HUDEP-2 (cell line): ENCODE results near the gene TLCD5.

Experiments used
- DNase-seq, 76 experiments: peaks; one replicate each; lab custom pipeline; 2025; ENCODE audit not compliant: unreplicated experiment in 76 of 76; lab: John Stamatoyannopoulos, UW

Gene TLCD5

DNA sequence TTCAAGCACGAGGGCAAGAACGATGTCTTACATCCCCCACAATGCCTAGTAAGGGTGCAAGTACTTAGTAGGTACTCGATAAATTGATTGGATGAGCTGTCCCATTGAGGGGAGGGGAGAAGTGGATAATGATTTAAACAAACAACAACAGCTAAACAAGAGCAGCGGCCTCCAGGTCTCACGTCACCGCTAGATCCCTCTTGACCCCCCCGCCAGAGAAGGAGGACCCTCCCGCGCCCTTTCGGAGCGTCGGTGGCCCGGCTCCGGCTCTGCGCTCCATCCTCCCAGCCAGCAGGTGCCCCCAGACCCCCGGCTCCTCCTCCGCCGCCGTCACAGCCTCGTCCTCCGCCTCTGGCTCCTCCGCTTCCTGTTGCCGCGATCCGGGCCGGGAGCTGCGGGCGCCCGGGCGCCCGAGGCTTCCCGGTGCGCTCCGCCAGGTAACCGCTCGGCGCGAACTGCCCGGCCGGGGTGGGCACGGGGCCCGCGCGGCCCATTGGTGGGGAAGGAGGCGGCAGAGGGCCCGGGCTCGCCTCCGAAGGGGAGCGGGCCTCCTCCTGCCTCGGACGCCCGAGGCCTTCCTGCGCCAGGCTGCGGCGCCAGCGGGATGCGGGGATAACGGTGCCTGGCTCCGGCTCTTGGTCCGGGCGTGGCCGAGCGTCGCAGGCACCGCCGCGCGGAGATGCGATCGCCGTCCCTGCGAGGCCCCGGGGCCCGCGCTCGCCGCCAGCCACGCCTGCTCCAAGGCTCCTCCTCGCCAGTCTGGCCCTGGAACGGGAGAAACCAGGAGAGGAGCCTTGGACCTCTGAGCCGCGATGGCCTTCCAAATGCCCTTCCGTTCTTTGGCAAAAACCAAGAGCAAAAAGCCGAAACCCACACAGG is at the start of gene TLCD5:
Gene TLCD5 (plus strand): TSS at position 368 of the 879 bp plus-strand sequence. CDS start 2,143 bp downstream, outside the sequence.
- no peak for DNase-seq

DNA sequence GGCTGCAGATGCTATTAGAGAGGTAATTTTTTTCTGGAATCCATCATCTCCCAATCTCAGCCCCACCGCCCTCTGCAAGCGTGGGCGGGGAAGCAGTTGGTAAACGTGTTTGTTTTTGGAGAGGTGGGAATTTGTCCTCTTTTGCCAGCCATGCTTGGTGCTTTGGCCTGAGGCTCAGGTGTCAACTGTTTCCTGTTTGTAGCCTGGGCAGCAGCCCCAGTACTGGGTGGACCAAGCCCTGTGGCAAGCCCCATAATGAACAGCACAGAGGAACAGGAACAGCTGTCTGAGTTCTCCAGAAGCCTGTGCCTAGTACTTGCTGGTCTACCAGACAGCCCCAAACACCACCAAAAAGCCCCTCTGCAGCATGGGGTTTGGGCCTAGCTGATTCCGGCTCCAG is 45.6 kb upstream of the TLCD5 start:
- no peak for DNase-seq

DNA sequence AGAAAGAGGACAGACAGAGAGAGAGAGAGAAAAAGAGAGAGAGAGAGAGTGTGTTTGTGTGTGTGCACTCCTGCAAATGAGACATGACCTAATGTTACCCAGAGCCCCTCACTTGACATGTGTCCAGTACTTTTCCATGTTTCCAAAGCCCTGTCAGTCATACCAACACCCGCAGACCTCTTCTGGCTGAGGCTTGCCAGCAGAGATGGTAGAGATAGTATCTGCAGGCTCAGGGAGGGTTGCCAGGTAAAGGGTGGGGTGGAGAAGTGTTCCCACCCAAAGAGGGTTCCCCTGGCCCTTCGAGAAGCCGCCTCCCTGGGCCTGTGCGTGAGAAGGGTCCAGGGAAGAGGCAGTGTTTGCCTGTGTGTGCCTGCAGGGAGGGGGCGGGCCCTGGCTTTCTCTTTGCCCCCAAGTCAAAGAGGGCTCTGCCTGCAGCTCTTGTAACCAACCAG is 44.5 kb upstream of the TLCD5 start:
- peak in 4 of 76 experiments; percentile 4 to 17 (median 6) for DNase-seq

DNA sequence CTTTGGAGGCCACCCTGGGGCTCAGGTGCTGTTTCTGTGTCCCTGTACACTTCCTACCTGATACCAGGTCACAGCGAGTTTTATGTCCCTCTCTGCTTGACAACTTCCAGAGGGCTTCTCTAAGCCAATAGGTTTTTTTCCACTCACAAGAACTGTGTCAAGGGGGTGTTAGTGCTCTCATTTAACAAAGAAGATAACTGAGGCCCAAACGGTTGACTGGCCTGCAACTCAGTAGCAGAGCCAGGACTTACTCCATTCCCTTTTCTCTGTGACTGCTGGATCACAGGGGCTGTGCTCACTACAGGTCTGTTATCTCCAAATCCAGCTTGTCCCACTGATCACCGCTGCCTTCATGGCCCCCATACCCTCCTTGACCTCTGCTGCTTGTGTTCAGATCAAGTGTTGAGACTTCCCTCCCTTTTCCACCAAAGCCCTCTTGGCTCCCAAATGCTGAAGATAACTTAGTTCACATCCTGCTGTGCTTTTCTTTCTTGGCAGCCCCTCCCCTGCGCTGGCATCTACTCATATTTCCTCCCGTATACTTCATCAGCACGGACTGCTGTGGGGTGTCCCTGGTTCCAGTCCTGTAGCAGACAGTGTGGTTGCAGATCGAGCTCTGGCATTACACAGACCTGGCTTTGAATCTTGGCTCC is 43.8 kb upstream of the TLCD5 start:
- DNase-seq, result peak in 1 of 76 experiments; percentile 7

DNA sequence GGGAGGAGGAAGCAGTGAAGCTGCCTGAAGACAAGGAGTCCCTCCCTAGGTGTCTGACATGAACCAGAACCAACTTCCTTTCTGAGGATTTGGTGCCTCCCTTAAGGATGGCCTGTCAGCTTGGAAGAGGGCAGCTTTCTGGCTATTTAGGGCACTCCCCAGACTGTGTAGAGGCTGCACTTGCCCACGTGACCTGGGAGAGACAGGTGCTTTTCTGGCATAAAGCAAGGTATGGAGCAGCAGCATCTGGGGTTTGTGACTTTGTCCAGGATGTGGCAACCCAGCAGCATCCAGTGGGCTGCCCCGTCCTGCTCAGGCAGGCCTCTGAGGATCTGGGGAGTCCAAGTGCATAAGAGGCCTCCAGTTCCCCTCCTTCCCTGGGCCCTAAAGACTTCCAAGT is 42.0 kb upstream of the TLCD5 start:
- DNase-seq, result no peak

DNA sequence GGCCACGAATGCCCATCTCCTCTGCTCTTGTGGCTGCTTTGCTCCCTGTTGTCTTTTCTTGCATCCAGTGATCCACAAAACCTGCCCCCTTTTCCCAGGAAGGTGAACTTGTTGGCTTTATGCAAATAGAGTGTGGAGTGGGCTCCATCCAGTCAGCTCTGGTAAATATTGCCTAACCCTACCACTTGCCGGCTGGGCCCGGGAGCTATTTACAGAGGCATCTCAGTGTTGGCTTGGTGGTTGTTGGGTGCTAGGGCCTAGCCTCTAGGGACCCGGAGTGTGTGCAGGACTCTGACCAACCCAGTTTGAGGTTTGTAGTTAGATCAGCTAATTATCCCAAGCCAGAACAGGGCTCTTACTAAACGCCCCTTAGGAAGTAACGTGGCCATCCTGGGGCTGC is 40.8 kb upstream of the TLCD5 start:
- no peak for DNase-seq

DNA sequence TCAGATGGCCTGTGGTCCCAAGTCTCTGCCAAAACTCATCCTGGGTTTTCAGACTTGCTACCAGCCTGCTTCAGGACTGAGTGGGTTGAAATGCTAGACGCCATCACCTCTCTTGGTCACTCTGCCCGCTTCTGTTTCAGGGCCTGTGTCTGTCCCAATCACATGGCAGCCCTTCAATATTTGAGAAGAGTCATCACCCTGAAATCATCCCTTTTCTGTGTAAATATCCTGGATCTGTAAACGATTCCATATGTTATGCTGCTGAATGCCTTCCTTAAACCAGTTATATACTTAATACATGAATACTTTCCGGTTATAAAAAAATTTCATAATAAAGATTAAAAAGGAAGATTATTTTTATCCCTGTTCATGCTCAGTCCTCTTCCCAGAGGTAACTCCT is 39.8 kb upstream of the TLCD5 start:
- DNase-seq, result no peak

DNA sequence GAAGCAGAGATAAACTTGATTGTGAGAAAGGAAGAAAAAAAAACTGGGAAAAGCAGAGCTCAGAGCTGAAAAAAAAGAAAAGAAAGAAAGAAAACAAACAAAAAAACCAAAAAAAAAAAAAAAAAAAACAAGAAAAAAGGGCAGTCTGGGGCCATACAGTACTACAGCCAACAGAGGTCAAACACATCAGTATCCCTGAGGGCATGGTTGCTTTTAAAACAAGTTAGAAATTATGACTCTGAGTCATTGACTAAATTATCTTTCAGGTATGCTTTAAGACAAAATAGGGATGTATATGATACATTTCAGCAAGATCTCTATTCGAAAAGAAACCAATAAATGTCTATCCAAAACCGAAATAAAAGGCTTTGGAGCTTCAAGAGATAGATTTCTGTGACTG is 37.1 kb upstream of the TLCD5 start:
- no peak for DNase-seq

DNA sequence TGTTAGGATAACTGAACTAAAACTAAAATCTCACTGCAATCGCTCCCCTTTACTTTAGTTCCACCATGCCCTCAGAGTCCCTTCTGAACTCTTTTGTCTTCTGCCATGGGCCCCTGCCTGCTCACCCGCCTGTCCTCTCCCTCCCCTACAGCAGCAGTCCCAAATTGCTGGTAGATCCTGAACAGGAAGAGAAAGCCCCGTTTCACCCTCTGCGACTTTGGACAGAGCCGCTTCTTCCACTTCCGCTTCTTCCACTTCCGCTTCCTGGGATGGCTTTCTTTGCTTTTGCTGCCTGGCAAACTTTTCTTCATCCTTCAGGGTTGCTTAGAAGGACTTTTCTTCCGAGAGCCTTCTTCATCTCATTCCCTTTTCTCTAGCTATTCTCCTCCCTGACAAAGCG is 35.7 kb upstream of the TLCD5 start:
- DNase-seq, result no peak

DNA sequence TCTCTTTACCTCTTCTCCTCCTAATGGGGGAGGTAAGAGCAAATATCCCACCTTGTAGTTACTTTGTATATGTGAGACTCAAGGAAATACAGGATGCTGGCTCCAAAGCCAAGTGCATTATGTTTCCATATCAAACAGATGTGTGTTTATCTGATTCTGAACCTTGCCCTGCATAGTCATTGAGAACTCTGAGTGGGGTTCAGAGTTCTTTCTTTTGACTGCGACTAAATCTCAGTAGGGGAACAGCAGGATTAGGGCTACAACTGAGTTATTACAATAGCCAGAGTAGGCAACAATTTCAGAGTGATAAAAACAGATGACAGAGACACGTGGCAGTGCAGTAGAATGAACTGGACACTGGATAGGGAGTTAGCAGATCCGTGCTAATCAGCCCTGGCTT is 34.1 kb upstream of the TLCD5 start:
- no peak for DNase-seq

DNA sequence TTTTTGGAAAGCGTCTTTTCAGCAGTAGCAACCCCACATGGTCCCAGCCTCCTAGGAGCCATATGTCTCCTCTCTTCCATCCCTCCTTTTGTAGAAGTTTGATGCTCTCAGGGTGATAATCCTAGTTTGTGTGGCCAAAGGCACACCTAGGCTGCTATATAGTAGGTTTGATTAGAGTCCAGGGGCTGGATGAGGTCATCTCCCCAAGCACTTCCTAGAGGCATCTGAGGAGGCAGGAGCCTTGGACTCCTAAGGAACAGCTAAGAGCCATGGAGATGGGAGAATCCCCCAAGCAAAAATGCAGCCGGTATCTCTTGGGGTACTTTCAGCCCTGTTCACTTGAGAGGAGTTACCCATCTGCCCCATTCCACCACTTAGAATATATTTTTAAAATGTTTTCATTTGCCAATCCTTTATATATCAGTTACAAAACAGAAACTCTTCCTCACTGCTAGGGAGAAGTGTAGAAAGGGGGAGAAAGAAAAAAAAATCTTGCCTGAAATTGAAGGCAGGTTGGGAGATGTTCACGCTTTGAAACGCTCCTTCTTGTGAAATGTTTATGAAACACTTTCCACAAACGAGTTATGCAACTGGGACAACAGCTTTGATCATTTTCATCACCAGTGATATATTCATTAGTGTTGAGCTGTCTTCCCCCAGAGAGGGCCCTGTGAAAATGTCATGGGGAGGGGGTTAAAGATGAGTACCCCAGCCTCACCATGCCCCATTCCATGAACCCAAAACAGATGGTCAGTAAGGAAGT is 31.9 kb upstream of the TLCD5 start:
- DNase-seq, result no peak

DNA sequence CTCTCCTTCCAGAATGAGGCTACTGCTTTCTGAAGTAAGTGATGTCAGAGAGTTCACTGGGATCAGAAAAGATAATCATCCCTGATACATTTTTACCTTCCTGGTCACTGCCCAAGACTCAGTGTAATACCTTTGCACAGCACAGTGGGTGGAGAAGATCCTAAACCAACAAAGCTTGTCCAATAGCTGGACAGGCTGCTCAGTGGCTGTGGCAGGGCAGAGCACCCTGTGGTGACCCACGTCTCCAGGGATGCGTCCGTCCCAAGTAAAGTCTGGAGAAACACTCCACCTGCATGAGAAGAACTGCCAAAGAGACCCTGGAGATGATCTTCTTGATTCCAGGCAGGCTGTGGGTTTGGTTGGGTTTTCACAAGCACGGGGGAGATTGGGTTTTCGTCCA is 31.0 kb upstream of the TLCD5 start:
- no peak for DNase-seq

DNA sequence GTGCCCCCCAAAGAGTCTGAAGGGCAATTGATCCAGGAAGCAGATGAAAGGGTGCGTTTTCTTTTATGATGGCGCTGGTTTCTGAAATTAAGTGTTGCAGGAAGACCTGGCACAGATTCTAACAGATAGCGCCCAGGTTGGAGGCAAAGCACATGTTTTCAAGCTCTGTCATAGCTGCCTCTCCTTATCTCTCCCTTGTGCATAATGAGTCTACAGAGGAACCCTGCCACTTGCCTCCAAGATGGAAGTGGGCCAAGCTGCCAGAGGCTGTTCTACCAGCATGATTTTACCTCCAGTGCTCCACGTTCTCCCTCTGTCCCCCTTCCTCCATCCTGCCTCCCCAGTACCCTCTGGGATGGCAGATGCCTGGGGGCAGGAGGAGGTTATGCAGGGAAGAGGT is 30.0 kb upstream of the TLCD5 start:
- DNase-seq, result peak in 5 of 76 experiments; percentile 8 to 41 (median 18)

DNA sequence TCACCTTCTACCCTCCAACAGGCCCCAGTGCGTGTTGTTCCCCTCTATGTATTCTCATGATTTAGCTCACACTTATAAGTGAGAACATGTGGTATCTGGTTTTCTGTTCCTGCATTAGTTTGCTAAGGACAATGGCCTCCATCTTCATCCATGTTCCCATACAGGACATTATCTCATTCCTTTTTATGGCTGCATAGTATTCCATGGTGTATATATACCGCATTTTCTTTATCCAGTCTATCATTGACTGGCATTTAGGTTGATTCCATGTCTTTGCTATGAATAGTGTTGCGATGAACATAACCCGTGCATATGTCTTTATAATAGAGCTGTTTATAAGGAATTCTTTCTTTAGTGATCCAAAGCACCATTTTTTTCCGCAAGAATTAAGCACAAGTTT is 28.5 kb upstream of the TLCD5 start:
- no peak for DNase-seq

DNA sequence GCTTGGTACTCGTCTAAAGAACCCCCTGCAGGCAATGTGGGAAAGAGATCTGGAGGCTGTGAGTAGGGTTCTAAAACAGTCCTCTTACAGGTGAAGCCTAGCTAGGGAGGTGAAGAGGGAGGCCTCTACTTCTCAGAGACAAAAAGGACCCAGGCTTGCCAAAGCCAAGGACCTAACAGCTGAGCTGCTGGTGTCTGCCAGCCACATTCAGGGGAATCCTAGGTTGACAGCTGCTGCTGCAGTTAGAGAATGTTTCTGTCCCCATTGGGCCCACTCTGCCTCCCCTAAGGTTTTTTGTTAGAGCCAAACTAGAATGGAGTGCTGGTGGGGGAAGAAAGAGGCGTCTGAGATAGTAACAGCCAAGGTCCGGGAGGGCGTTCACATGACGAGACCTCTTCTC is 26.6 kb upstream of the TLCD5 start:
- no peak for DNase-seq

DNA sequence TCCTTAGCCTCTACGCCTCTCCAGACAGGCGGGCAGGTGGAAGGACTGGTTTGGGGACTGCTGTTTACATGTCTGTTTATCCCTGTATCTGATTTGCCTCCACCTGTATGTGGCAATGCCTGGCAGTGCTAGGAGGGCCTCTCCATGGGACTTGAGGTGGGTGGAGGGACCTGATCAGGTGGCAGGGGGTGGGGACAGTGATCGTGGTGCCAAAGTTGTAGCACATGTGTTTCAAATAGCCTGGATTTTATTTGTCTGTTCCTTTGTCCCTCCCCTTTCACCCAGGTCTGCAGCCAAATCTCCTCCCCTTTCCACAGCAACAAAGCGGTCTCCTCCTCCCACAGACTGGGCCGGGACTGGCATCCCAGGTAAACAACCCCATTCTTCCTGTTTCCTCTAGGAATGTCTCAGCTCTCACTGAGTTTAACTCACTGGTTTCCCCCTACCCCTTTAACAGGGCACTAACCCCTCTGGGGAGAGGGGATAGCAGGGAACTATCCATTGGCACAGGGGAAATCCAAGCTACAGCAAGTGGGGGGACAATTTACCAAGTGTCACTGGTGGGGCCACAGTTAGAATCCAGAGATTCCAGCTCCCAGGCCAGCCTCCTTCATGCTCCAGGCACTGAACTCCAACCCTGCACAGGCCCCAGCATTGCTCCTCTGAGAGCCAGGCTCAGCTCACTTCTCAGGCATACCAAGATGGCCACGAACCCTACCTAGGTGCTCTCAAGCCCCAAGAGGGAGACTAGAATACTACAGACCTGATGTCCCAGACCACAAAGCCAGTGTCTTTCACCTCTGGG is 22.9 kb upstream of the TLCD5 start:
- DNase-seq, result no peak

DNA sequence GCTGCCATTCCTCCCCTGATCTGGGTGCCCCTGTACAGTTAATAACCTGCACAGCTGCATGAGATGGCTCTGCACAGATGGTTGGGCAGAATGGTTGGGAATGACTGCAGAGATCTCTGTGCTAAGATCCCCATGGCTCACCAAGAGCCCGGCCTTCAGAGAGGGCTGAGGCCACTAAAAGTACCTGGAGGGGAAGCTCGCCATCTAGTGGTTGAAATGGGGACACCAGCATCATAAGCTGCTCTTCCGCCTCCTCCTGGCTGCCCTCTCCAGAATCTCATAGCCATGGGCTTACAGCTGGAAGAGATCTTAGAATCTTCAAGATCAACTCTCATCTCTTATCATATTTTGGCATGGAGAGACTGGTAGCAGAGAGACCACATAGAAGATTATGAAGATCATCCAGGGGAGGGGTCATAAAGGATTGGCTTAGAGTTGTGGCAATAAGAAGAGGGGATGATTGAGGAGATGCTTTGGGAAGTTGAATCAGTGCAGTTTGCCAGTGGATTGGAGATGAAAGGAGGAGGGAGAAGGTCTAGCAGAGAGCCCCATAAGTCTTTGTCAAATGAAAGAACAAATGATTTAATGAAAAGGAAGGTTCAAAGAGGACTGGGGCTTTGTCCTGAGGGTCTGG is 22.0 kb upstream of the TLCD5 start:
- DNase-seq, result peak in 54 of 76 experiments; percentile 4 to 75 (median 44)

DNA sequence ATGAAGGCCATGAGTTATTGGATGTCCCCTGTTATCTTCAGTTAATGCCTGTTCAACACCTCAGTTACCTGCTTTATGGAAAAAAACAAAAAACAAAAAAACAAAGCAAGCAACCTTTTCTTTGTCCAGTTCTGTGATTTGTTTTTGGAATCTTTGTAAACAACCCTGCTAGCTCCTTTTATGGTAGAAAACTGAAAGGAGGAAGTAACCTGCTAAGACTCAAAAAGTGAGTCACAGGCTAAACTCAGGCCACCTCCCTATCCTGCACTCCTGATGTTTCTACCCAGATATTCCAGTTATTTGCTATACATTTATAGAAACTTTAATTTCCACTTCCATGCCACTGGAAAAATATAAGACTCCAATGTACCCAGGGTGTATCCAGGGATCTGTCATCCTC is 20.6 kb upstream of the TLCD5 start:
- no peak for DNase-seq

DNA sequence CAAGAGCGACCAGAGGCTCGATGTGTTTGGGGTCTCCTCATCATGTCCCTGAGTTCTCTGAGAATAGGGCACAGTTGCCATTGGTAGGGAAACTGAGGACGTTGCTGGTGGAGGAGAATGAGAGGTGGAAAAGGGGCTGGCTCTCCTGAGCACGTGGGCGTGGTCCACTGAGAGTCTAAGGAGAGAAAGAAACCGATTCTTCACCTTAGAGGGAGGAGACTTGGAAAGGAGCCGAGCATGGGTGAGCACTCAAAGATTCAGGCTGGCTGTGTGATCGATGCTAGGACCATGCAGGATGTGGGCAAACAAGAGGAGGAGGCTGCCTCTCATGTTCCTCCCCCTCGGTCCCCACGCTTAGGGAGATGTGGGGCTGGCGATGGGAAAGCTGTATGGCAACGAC is 19.8 kb upstream of the TLCD5 start:
- no peak for DNase-seq
